SK-N-SH (cell line): ENCODE measurements around the gene TFCP2.

Source experiments
- EP300 ChIP-seq, 2 experiments: IDR thresholded peaks; 2 replicates each; pipeline versions ENCODE4 v1.4.0 to v1.6.1; 2012; ENCODE audit warnings: borderline replicate concordance in 1 of 2, low read depth in 1 of 2, low read length in 1 of 2
- POLR2AphosphoS5 ChIP-seq: IDR thresholded peaks from 2 replicates; pipeline ENCODE4 v1.6.1; 2012; ENCODE audit warnings: low read depth, low read length
- SIN3A ChIP-seq: IDR thresholded peaks from 2 replicates; pipeline ENCODE4 v1.6.1; 2012; ENCODE audit warnings: low read depth, mild to moderate bottlenecking, low read length, moderate library complexity, borderline replicate concordance
- TCF12 ChIP-seq: IDR thresholded peaks from 2 replicates; pipeline ENCODE4 v1.4.0; 2012
- TF ChIP-seq, protein P1 (sequence below): fragments of 200-600 bp; sonication (generic); IDR thresholded peaks from 2 replicates; pipeline ENCODE4 v1.6.1; 2017; ENCODE audit warnings: antibody characterized with exemption, mild to moderate bottlenecking, moderate library complexity
- TF ChIP-seq, protein P2 (sequence below): IDR thresholded peaks from 2 replicates; pipeline ENCODE4 v1.4.0; 2012; ENCODE audit warnings: low read depth, borderline replicate concordance
- TF ChIP-seq, protein P3 (sequence below): fragments of 150-350 bp; IDR thresholded peaks from 2 replicates; pipeline ENCODE4 v1.6.1; 2017; ENCODE audit warnings: antibody characterized with exemption, low read length, low read depth, borderline replicate concordance

DNA sequence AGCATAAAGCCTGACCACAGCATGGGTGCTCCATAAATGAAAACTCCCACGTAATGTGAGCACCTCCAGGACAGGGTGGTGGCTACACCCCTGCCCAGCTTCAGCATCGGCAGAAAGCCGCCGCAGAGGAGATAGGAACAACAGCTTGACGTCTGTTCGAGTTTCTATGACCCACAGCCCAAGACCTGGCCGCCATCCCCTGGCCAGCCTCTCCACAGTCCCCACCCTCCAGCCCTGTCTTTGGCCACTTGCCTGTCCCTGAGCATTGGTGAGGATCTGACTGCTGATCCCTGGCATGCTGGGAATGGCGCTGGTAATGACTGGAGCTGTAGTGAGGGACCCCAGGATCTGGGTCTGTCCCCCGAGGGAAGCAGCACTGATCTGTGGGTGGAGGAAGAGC, 23.6 kb upstream of the TFCP2 start:
- TF ChIP-seq TCF12 (no peak), SIN3A (no peak), POLR2AphosphoS5 (no peak), EP300 (IDR thresholded peaks at IDR 0.05; ENCODE audit: borderline replicate concordance in 1 of 2, low read depth in 1 of 2, low read length in 1 of 2) (no peak)
- TF ChIP-seq, protein P1, sequence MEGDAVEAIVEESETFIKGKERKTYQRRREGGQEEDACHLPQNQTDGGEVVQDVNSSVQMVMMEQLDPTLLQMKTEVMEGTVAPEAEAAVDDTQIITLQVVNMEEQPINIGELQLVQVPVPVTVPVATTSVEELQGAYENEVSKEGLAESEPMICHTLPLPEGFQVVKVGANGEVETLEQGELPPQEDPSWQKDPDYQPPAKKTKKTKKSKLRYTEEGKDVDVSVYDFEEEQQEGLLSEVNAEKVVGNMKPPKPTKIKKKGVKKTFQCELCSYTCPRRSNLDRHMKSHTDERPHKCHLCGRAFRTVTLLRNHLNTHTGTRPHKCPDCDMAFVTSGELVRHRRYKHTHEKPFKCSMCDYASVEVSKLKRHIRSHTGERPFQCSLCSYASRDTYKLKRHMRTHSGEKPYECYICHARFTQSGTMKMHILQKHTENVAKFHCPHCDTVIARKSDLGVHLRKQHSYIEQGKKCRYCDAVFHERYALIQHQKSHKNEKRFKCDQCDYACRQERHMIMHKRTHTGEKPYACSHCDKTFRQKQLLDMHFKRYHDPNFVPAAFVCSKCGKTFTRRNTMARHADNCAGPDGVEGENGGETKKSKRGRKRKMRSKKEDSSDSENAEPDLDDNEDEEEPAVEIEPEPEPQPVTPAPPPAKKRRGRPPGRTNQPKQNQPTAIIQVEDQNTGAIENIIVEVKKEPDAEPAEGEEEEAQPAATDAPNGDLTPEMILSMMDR, result no peak
- TF ChIP-seq, protein P2, sequence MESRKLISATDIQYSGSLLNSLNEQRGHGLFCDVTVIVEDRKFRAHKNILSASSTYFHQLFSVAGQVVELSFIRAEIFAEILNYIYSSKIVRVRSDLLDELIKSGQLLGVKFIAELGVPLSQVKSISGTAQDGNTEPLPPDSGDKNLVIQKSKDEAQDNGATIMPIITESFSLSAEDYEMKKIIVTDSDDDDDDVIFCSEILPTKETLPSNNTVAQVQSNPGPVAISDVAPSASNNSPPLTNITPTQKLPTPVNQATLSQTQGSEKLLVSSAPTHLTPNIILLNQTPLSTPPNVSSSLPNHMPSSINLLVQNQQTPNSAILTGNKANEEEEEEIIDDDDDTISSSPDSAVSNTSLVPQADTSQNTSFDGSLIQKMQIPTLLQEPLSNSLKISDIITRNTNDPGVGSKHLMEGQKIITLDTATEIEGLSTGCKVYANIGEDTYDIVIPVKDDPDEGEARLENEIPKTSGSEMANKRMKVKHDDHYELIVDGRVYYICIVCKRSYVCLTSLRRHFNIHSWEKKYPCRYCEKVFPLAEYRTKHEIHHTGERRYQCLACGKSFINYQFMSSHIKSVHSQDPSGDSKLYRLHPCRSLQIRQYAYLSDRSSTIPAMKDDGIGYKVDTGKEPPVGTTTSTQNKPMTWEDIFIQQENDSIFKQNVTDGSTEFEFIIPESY, result no peak
- TF ChIP-seq, protein P3, sequence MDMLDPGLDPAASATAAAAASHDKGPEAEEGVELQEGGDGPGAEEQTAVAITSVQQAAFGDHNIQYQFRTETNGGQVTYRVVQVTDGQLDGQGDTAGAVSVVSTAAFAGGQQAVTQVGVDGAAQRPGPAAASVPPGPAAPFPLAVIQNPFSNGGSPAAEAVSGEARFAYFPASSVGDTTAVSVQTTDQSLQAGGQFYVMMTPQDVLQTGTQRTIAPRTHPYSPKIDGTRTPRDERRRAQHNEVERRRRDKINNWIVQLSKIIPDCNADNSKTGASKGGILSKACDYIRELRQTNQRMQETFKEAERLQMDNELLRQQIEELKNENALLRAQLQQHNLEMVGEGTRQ, result no peak
